ENCODE measurements around the gene OR2D2.
"Not testable (repeated sequence)": the region's sequence is repeated elsewhere in the genome, so short reads cannot be mapped to it uniquely, and the experiment has no call there.

Gene OR2D2, protein sequence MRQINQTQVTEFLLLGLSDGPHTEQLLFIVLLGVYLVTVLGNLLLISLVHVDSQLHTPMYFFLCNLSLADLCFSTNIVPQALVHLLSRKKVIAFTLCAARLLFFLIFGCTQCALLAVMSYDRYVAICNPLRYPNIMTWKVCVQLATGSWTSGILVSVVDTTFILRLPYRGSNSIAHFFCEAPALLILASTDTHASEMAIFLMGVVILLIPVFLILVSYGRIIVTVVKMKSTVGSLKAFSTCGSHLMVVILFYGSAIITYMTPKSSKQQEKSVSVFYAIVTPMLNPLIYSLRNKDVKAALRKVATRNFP

DNA sequence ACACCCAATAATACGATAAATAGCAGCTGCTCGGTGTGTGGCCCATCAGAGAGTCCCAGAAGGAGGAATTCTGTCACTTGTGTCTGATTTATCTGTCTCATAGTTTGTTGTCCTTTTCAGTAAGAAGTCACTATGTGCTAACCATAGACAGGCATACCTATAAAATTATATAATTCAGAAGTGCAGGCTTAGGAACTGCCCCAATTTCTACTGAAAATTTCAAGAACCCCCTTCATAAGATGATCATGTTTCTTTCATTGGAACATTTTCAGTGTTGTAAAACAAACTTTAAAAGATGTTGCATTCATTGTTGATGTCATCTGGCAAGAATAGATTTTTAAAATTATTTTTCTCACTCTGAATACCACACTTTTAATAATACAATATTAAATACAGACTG is at the start of gene OR2D2:
TSS of gene OR2D2 (minus strand) at position 101 of the 400 bp plus-strand sequence. CDS start at position 101, 0 bp downstream.
- DNase-seq = no peak

DNA sequence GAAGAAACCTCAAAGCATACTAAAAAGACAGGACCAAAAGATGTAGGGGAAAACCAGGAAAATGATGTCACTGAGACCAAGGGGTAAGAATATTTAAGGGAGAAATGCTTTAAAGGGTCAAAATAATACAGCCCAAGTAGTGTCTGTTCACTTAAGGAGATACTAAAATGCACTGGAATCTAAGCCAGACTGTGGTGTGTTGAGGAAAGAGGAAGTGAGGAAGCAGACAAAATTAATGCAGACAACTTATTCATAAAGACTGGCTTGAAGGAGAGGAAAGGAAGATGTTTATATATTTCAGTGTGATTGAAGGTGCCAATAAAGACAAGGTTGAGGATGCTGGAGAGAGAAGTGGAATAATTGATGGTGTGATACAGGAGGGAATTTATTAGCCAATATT is 49.7 kb upstream of the OR2D2 start:
- no peak for DNase-seq

DNA sequence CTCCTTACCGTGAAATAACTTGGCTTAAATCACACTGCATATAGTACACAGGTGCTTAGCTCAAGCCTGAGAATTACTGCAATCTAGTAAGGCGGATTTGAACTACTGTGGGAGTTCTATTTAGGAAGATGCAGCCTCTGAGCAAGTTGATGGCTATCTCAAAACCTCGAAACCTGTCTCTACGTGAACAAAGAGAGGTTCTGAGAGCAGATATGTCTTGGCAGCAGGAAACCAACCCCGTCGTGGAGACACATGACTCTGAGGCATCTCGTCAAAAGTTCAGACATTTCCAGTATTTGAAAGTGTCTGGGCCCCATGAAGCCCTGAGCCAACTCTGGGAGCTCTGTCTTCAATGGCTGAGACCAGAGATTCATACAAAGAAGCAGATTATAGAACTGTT is 39.8 kb upstream of the OR2D2 start:
- no peak for DNase-seq

DNA sequence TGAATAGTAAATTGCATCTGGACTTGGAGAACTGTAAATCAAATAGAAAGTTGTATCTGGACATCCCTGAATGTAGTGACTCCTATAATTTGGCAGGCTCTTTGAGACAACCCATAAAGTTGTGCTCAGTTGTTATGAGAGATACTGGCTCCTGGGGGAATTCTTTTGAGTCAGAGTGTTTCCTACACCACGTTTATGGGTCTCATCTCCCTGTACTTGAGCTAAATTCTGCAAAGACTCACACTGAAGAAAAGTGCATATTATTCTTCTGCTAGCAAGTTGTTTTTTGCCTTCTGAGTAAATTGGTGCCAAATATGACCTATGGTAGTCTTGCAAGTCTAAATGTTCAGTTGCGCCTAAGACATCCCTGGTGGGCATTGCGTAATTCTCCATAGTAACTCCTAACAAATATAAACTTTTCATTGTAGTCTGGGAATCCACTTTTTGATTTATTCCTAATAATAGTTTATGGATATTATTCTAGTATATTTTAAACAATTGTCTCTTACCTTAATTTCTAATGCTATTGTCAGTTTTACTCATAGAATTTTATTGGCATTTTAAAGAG is 38.9 kb upstream of the OR2D2 start:
- DNase-seq = no peak

DNA sequence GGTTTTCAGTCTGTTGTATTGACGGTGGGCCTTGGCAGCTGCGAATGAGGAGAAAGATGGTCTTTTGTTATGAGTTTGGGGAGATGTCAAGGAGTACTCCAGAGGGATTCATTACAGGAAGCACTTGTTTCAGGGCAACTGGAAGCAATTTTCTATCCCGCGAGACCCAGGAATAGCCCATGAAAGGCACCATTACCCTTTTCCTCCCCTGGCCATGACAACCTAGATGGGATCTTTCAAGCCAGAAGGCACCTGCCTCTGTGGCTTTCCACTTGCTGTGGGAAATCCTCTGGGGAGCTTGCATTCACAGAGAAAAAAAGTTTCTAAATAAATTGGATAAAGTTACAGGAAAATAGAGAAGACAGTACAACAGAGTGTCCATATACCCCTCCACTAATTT is 36.6 kb upstream of the OR2D2 start:
- DNase-seq = no peak

DNA sequence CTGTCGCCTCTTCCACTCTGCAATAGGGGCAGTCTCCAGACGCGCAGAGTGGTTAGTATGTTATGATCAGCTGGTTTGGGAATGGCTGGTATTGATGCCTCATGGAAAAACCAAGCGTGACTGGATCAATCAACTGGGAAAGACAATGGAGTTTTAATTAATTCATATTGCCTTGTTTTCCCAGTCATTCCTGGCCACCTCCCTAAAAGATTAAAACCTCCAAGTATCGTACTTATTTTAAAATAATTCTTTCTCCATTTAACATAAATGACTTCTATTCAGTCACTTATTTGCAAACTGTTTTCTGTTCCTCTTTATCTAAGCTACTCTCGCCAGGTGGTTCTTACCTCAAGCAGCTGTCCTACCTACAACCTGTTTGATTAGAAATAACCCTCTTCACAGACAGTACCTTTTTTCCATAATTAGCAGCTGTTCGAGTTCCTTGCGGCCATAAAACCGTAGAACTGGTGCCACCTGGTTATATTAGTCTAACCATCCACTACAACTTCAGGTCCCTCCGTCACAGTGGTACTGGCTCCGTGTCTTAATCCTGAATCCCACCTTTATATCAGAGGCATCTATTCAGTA is 34.8 kb upstream of the OR2D2 start:
- DNase-seq = no peak

DNA sequence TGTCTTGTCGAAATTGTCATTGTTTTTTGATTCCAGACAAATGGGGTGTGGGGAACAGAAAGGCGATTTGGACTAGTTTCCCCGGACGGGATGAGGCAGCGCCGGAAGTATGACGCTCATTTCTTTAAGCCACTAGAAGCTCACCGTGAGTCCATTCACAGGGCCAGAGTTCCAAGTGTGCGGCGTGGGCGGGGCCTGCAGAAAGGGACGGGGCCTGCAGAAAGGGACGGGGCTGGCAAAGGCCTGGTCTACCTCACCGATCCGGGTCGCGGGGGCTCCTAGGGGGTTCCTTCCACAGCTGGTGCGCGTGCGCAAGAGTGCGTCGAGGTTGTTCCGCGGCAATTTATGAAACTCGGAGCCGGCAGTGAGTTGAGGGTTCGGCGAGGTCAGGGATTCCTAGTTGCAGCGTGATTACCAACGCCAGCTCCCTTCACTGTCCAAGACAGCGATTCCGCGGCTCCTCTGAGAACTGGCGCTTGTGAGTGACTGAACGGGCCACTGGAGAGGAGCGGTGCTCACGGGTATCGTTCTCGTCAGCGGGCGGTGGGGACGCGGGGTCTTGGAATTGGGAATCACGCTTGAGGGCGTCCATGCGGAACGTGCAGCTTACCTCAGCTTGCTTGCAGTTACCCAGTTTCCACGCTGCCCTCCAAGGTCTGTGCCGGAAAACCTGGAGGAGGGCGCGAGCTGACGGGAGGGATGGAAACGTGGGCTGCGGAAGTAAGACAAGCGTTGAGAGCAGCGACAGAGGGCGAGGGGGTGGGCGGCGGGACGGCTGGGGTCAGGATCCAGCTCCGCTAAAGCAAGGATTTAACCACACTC is 34.1 kb upstream of the OR2D2 start, which contains the start of gene ZNF215:
TSS of gene ZNF215 (plus strand) at position 219 of the 822 bp plus-strand sequence. CDS start 5,847 bp downstream, outside the sequence.
- DNase-seq = peak in 47 of 58 donors; percentile 2 to 74 (median 23)

DNA sequence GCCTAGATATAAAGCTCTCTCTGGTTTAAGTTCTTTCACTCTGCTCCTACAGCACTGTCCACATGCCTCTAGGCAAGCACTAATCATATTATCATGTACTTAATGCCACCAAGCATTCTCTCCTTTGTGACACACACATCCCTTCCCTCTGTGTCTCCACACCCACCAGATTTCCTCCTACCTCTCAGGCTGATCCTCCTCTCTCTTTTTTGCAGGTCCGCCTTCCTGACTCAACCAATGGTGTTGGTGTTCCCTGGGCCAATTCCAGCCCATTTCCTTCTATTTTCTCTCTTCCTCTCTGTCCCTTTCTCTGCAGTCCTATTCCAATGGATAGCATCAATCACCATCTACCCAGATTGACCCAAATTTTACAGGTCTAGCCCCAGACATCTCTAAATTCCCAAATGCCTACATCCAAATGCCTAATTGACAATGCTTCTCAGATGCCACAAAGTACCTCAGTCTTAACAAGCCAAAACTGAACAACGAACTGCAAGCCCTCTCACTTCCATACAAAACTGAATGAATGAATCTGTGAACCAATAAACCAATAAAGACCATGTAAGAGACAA is 33.4 kb upstream of the OR2D2 start:
- peak in 7 of 58 donors; percentile 2 to 41 (median 14) for DNase-seq

DNA sequence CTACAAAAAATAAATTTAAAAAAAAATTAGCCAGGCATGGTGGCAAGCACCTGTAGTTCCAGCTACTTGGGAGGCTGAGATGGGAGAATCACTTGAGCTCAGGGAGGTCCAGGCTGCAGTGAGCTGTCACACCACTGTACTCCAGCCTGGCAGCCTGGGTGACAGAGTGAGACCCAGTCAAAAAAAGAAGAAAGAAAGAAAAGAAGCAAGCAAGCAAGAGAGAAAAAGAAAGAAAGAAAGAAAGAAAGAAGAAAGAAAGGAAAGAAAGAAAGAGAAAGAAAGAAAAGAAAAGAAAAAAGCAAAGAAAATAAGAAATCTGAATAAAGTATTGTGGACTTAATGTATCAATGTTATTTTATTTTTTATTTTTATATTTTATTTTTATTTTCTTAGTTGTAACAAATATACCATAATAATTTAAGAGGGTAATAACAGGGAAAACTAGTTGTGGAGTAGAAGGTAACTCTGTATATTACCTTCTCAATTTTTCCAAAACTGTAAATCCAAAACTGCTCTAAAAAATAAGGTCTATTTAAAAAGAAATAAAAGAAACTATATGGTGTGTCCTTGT is 32.8 kb upstream of the OR2D2 start:
- DNase-seq = no peak

DNA sequence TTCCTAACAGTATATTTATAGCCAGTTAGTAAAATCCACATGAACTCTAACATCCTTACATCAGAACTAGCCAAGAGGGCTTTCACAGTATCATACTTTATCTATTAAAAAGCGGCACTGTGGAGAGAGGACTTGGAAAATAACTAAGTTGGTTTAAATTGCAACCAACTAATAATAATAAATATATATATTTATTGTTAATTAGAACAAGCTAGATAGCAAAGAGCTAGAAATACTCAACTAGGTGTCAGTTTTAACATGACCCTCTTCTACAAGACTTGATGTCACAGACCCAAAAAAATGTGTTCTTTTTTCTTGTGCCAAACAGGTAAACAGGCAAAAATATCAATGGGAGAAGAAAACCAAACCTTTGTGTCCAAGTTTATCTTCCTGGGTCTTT is 28.4 kb upstream of the OR2D2 start, which contains the start of gene OR2D3:
TSS of gene OR2D3 (plus strand) at position 301 of the 400 bp plus-strand sequence. CDS start at position 301, 0 bp downstream.
- no peak for DNase-seq

DNA sequence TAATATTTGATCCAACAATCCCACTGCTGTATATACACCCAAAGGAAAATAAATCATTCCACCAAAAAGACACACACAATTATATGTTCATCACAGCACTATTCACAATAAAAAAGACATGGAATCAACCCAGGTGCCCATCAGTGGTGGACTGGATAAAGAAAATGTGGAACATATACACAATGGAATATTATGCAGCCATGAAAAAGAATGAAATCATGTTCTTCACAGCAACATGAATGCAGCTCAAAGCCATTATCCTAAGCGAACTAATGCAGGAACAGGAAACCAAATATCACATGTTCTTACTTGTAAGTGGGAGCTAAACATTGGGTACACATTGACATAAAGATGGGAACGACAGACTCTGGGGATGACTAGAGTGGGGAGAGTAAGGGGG is 27.4 kb upstream of the OR2D2 start:
- DNase-seq = no peak

DNA sequence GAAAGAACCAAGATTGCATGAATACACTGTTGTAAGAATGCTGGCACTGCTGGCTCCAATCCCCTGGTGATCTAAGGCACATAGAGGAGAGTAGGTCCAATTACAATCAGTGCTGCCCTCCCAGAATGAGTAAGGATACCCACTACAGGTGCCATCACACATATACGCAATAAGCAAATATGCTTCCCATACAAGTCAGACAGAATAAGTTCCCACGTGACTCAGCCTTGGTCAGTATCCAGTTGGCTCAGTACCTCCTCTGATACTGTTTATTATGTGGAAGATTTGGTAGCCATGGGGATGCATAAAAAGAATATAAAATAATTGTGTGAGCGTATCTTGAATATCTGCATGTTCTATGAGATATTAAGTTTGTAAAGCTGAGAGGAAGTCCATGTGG is 19.6 kb upstream of the OR2D2 start:
- DNase-seq = no peak

DNA sequence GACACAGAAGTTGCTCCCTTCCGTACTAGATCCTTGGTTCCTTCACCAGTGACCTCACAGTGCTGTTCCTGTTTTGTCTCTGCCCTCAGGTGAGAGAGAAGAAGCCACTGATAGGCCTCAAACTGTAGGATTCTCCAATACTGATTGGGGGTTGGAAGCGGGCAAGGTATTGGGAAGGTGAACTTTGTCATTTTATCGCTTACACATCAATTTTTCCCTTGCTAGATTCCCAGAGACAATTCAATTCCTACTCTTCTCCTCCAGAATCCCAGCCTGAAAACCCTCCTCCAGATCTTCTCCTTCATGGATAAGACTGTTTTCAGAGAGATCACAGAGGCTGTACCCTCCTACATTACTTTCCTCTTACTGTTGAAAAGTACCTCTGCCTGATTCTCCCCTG is 19.1 kb upstream of the OR2D2 start:
- DNase-seq = no peak

DNA sequence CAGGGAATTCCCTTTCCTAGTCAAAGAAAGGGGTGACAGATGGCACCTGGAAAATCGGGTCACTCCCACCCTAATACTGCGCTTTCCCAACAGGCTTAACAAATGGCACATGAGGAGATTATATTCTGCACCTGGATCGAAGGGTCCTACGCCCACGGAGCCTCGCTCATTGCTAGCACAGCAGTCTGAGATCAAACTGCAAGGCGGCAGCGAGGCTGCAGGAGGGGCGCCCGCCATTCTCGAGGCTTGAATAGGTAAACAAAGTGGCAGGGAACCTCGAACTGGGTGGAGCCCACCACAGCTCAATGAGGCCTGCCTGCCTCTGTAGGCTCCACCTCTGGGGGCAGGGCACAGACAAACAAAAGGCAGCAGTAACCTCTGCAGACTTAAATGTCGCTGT is 12.5 kb upstream of the OR2D2 start:
- DNase-seq = not testable (repeated sequence)

DNA sequence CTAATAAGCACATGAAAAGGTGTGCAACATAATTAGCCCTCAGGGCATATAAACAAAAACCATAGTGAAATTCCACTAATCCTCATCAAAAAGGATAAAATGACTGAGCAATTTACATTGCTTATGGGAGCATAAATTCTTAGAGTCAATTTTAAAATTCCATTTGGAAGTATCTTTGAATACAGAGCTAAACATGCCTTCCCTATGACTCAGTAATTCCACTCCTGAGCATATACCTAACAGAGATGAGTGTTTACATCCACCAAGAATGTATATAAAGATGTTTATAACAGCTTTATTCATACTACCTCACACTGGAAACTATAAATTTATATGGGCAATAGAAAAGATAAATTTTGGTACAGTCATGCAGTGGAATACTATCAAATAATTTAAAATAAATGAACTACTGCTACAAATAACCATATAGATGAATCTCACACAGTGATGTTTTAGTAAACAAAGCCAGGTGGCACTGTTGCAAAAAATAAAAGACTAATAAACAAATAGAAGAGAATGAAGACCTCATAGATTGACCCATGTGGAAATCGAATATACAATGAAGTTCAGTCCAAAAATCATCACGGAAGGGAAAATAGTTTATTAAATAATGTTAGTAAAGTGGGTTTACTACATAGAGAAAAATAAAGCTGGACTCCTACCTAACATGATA is 8.2 kb upstream of the OR2D2 start:
- no peak for DNase-seq

DNA sequence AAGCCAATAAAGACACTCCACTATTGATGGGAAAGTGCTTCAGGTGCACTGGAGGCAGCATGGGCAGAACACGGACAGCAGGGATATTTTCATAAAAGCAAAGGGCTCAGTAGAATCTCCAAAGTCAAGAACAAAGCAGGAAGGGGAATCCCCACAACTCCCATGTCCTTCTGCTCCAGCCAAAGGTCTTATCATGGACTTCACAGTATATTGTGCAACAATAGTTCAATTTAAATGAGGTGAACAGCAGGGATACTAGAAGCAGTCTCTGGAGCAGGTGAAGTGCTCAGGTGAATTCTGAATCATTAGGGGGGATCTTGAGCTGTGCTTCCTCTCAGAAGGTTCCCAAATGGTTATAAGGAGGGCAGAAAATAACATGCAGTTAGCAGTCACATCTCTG is 6.6 kb upstream of the OR2D2 start:
- no peak for DNase-seq

DNA sequence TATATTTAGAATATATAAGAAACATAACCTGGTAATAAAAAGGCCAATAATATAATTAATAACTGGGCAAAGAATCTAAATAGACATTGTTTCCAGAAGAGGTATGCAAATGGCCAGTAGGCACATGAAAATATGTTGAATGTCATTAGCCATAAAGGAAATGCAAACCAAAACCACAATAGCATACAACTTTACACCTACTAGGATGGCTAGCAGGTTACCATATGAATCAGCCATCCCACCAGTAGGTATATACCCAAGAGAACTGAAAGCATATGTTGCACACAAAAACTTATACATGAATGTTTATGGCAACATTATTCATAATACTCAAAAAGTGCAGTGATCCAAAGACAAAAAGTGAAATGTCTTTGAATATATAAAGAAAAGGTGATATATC is 2.7 kb upstream of the OR2D2 start:
- DNase-seq = no peak

DNA sequence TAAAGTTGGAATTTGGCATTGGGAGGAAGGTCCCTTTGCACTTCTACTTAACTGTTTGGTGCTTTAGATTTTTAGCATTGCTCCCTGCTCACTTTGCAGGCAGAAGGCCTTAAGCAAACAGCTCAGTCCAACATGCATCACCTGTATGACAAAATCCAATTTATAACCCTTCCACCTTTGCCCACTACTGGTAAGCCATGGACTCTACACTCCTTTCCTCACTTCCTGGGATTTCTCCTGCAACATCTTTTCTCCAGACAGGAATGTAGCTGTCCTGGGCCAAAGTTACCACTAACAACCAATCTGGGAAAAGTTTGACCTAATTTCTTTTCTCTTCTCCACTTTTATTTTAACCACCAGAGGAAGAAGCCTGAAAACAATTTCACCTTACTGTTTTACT is 1.8 kb upstream of the OR2D2 start:
- DNase-seq = no peak

DNA sequence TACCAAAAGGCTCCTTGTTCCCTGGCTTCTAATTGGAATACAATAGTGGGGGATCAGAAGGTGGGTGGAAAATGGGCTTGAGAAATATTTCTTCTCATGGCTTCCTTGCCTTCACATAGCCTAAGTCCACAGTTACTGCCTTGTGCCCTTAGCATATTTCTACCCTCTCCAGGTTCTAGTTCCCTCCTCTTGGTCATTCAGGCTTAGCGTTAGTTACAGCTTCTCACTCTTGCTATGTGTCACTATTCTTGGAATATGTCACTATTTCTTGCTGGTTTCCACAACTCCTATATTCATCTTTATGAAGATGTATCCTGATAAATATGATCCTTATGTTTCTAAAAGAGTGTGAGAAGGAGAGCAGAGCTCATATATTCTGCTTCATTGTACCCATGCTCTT is 2.5 kb downstream of the OR2D2 start:
- no peak for DNase-seq

DNA sequence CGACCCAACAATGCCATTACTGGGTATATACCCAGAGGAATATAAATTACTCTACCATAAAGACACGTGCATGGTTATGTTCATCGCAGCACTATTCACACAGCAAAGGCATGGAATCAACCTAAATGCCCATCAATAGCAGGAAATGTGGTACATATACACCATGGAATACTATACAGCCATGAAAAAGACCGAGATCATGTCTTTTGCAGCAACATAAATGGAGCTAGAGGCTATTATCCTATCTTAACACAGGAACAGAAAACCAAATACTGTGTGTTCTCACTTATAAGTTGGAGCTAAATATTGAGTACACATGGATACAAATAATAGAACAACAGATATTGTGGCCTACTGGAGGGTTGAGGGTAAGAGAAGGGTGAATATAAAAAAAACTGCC is 3.5 kb downstream of the OR2D2 start:
- DNase-seq = no peak
